K562 (cell line): ENCODE measurements around the gene LY6G6D. TPM values are rescaled to one million over a fixed set of nuclear protein-coding genes. Genes with fewer than 3 reads are reported as not detected.

Experiments used
- ATAC-seq: fragments of 200-7000 bp; cut with Tn5 transposase; 3 replicates; pipeline ENCODE4 v1.9.1; 2020; ENCODE audit warnings: moderate library complexity
- BruUV-seq: library from RNA; stranded (reverse); fragments of 400-500 nt; replicated peaks from 2 replicates; lab custom pipeline; 2021; lab: Mats Ljungman, UMichigan
- CTCF ChIA-PET: fragments of 300-600 bp; formaldehyde crosslinking; extraction: SDS; loops from one replicate; lab custom pipeline; 2021; ENCODE audit warnings: low intra/inter-chr PET ratio; lab: Yijun Ruan, JAX
- POLR2A ChIA-PET: fragments of 300-600, 350-650 bp; sonication (Branson Sonifier 250); formaldehyde crosslinking; extraction: SDS; loops from one replicate; lab custom pipeline; 2021; ENCODE audit warnings: antibody characterized with exemption, inconsistent platforms; lab: Yijun Ruan, JAX
- DNase-seq, 4 experiments: peaks; one replicate each; pipeline versions ENCODE4 v3.0.0 to v3.0.0-alpha.2; 2011 to 2018; ENCODE audit warnings: low spot score in 3 of 4, mixed read lengths in 3 of 4; ENCODE audit errors: extremely low read depth in 1 of 4
- FAIRE-seq: peaks from 2 replicates; lab custom pipeline; 2011; peaks lifted over from hg19 to GRCh38; lab: Jason Lieb, UNC
- H2AFZ ChIP-seq: 2 replicates; pipeline ENCODE4 v1.6.0; 2011; ENCODE audit warnings: low read depth, low read length, control low read depth, inconsistent platforms
- H3K27ac ChIP-seq: fragments of 200-600 bp; 3 replicates; pipeline ENCODE4 v1.8.0; 2011; ENCODE audit warnings: low read depth, mild to moderate bottlenecking, control low read depth, inconsistent platforms, low read length, moderate library complexity, mixed read lengths; ENCODE audit errors: extremely low read depth
- H3K27me3 ChIP-seq, 2 experiments: fragments of 300-600 bp in 1 of 2; 2 replicates in 1 of 2; 3 replicates in 1 of 2; pipeline versions ENCODE4 v1.6.0 to v1.8.0; 2011; ENCODE audit warnings: inconsistent platforms in 2 of 2, low read length in 2 of 2, mild to moderate bottlenecking in 1 of 2, mixed read lengths in 1 of 2, moderate library complexity in 1 of 2; ENCODE audit not compliant: control insufficient read depth in 2 of 2, insufficient read depth in 2 of 2
- H3K36me3 ChIP-seq: fragments of 300-600 bp; 3 replicates; pipeline ENCODE4 v1.8.0; 2011; ENCODE audit warnings: mild to moderate bottlenecking, low read length, inconsistent platforms; ENCODE audit not compliant: control insufficient read depth, insufficient read depth
- H3K4me1 ChIP-seq, 2 experiments: fragments of 200-600 bp in 1 of 2; replicated peaks in 1 of 2; 2 replicates in 1 of 2; 3 replicates in 1 of 2; pipeline versions ENCODE4 v1.5.1 to v1.8.0; 2011; ENCODE audit warnings: inconsistent platforms in 2 of 2, low read length in 2 of 2, mild to moderate bottlenecking in 1 of 2, mixed read lengths in 1 of 2, moderate library complexity in 1 of 2; ENCODE audit not compliant: control insufficient read depth in 2 of 2, insufficient read depth in 2 of 2
- H3K4me2 ChIP-seq: 2 replicates; pipeline ENCODE4 v1.6.1; 2011; ENCODE audit warnings: low read length, control low read depth, inconsistent platforms, mixed read lengths; ENCODE audit not compliant: insufficient read depth
- H3K4me3 ChIP-seq: fragments of 200-600 bp; sonication (generic), shearing (Covaris generic); 2 replicates; pipeline ENCODE4 v1.5.1; 2016; ENCODE audit warnings: control low read depth, inconsistent platforms
- H3K79me2 ChIP-seq: fragments of 200-600 bp; 3 replicates; pipeline ENCODE4 v1.8.0; 2011; ENCODE audit warnings: low read length, inconsistent platforms; ENCODE audit not compliant: control insufficient read depth, insufficient read depth
- H3K9ac ChIP-seq, 2 experiments: 2 replicates each; pipeline versions ENCODE4 v1.6.0 to v1.6.1; 2011; ENCODE audit warnings: low read depth in 2 of 2, low read length in 2 of 2, control low read depth in 1 of 2, inconsistent platforms in 1 of 2, mild to moderate bottlenecking in 1 of 2, mixed read lengths in 1 of 2; ENCODE audit not compliant: insufficient read depth in 1 of 2
- H3K9me1 ChIP-seq: one replicate; pipeline ENCODE4 v1.6.0; 2011; ENCODE audit warnings: inconsistent platforms, mild to moderate bottlenecking, low read length, moderate library complexity; ENCODE audit not compliant: control insufficient read depth, insufficient read depth
- H3K9me3 ChIP-seq: replicated peaks from 2 replicates; pipeline ENCODE4 v1.5.1; 2011; ENCODE audit warnings: low read depth, low read length, inconsistent platforms; ENCODE audit not compliant: control insufficient read depth, insufficient read depth
- H4K20me1 ChIP-seq: replicated peaks from 2 replicates; pipeline ENCODE4 v1.6.1; 2011; ENCODE audit warnings: low read length, inconsistent platforms, mixed read lengths; ENCODE audit not compliant: control insufficient read depth, insufficient read depth
- ARID3B ChIP-seq: fragments of 250-450 bp; sonication (Bioruptor Pico); IDR thresholded peaks from 2 replicates; pipeline ENCODE4 v1.4.0; 2020; ENCODE audit warnings: borderline replicate concordance
- BCOR ChIP-seq: fragments of 450-650 bp; IDR thresholded peaks from 2 replicates; pipeline ENCODE4 v1.6.1; 2016
- CHD4 ChIP-seq: fragments of 200-600 bp; sonication (generic); IDR thresholded peaks from 3 replicates; pipeline ENCODE4 v1.6.1; 2012; ENCODE audit warnings: low read depth, mild to moderate bottlenecking, mixed read lengths, low read length, inconsistent platforms; ENCODE audit not compliant: insufficient read depth, insufficient replicate concordance, poor library complexity, severe bottlenecking
- CREB1 ChIP-seq, 2 experiments: sonication (generic) in 1 of 2; formaldehyde crosslinking in 1 of 2; IDR thresholded peaks; 2 replicates each; pipeline versions ENCODE4 v1.6.1 to v1.8.0; 2012 to 2022; ENCODE audit warnings: inconsistent platforms in 1 of 2, mild to moderate bottlenecking in 1 of 2, missing genetic modification reagents in 1 of 2, moderate library complexity in 1 of 2
- ERF ChIP-seq: fragments of 450-650 bp; formaldehyde crosslinking; IDR thresholded peaks from 2 replicates; pipeline ENCODE4 v1.4.0; 2020; ENCODE audit warnings: mild to moderate bottlenecking, mixed read lengths
- GATAD2B ChIP-seq: fragments of 450-650 bp; IDR thresholded peaks from 2 replicates; pipeline ENCODE4 v1.6.1; 2017; ENCODE audit warnings: mild to moderate bottlenecking, borderline replicate concordance
- GTF3C2 ChIP-seq: IDR thresholded peaks from 3 replicates; pipeline ENCODE4 v1.6.1; 2011; ENCODE audit warnings: borderline replicate concordance, mild to moderate bottlenecking, moderate library complexity; ENCODE audit not compliant: insufficient read length; ENCODE audit errors: extremely low read depth
- MCM7 ChIP-seq, 2 experiments: fragments of 450-650 bp; IDR thresholded peaks; 2 replicates each; pipeline ENCODE4 v1.6.1; 2016 to 2018
- POLR2A ChIP-seq: fragments of 450-650 bp; conservative IDR thresholded peaks from 2 replicates; pipeline ENCODE4 v1.6.1; 2016
- PTTG1 ChIP-seq: fragments of 450-650 bp; IDR thresholded peaks from 2 replicates; pipeline ENCODE4 v1.6.1; 2016; ENCODE audit warnings: low read depth, mild to moderate bottlenecking, missing genetic modification characterization, missing compliant biosample characterization
- TAF7 ChIP-seq: fragments of 450-650 bp; IDR thresholded peaks from 2 replicates; pipeline ENCODE4 v1.6.1; 2016; ENCODE audit warnings: missing genetic modification characterization, missing compliant biosample characterization
- ZC3H8 ChIP-seq: fragments of 450-650 bp; IDR thresholded peaks from 2 replicates; pipeline ENCODE4 v1.6.1; 2017
- ZNF12 ChIP-seq: sonication (generic); formaldehyde crosslinking; IDR thresholded peaks from 2 replicates; pipeline ENCODE4 v1.4.0; 2020; ENCODE audit warnings: mild to moderate bottlenecking, missing genetic modification reagents
- ZNF140 ChIP-seq: fragments of 250-450 bp; sonication (Bioruptor Pico); IDR thresholded peaks from 2 replicates; pipeline ENCODE4 v1.8.0; 2021; ENCODE audit warnings: moderate library complexity, mild to moderate bottlenecking, inconsistent platforms
- ZNF398 ChIP-seq: fragments of 250-450 bp; sonication (Bioruptor Pico); IDR thresholded peaks from 2 replicates; pipeline ENCODE4 v1.8.0; 2021; ENCODE audit warnings: moderate library complexity, mild to moderate bottlenecking, inconsistent platforms
- WGBS: fragments of 100-300 bp; shearing (Covaris generic); methylation state at CpG from one replicate; pipeline ENCODE4 v1.1.6; 2016; ENCODE audit warnings: low coverage, mixed read lengths; ENCODE audit not compliant: insufficient coverage; ENCODE audit errors: missing lambda C conversion rate; 5-methylcytosine and 5-hydroxymethylcytosine counted together
- in situ Hi-C: fragments of 300-500 bp; cut with MboI; formaldehyde crosslinking; loops from 4 replicates; pipeline ENCODE4 v1.15.0; 2018; ENCODE audit warnings: inconsistent platforms, mixed read lengths
- intact Hi-C: fragments of 100-400 bp; cut with micrococcal nuclease; formaldehyde crosslinking; loops from 2 replicates; pipeline ENCODE4 v1.14.2; 2022
- polyA plus RNA-seq, 8 experiments: library from polyadenylated mRNA; depleted of rRNA in 4 of 8; stranded (reverse) in 5 of 8; unstranded in 3 of 8; fragments of >200 nt; fragmentation: Nextera tagmentation in 2 of 8; fragmentation: Illumina TruSeq in 1 of 8; extraction: Ambion mirVana in 2 of 8; extraction: Trizol in 1 of 8; gene quantifications; 2 replicates each; pipeline versions ENCODE4 v1.2.1 to v1.2.3, GENCODE V29; 2011 to 2014; ENCODE audit warnings: inconsistent platforms in 1 of 8, missing spikeins in 1 of 8
- total RNA-seq, 7 experiments: library from RNA; depleted of rRNA in 6 of 7; stranded (reverse); fragments of >200 nt in 6 of 7; fragmentation: Illumina TruSeq in 2 of 7; extraction: Trizol in 2 of 7; gene quantifications; 2 replicates each; pipeline versions ENCODE4 v1.2.1 to v1.2.3, GENCODE V29; 2011 to 2021; ENCODE audit warnings: low replicate concordance in 1 of 7

The LY6G6D gene
- total and polyA plus RNA-seq, 9 of the 15 experiments (the other 6 are each of a cell fraction or from before 2014, with no cell fraction given) = 0.30 to 0.38 TPM; not detected in 7

- peaks cover 47% of the 10 kb centered on the region for H3K36me3 ChIP-seq
- H3K79me2 ChIP-seq = peaks cover 19% of the 10 kb centered on the region; the same call in 2 of the 3 replicates
- H3K27me3 ChIP-seq = no peaks in the 10 kb centered on the region
- 38% methylated on average over 7 of the region's 7 CpGs for WGBS
- peak overlapping the region; percentile 37 for H3K4me2 ChIP-seq
- in situ Hi-C loops = no loop called here
- H4K20me1 ChIP-seq = no peaks in the 10 kb centered on the region
- peak overlapping the region; percentile 71 for H2AFZ ChIP-seq
- peaks cover 5% of the 10 kb centered on the region for H3K9me1 ChIP-seq
- ATAC-seq (no peak), DNase-seq (peak in 1 of 4 experiments; percentile 72), FAIRE-seq (no peak)
- peak overlapping the region; percentile 64 for H3K27ac ChIP-seq
- intact Hi-C loops = no loop called here
- H3K9me3 ChIP-seq = no peaks in the 10 kb centered on the region
- no TSS peak for BruUV-seq
- CTCF ChIA-PET = no interaction called here
- no peak overlapping the region for H3K4me3 ChIP-seq
- POLR2A ChIA-PET = interaction anchor here (0.5 to 15.0 kb wide), 22 partner anchors 8 to 377 kb away, joined by 3 to 236 read pairs (median 3); partner anchors contain the start of genes ABHD16A, BAG6, C6orf47 and CLIC1
- peaks cover 46 to 70% of the 10 kb centered on the region in 2 experiments for H3K4me1 ChIP-seq
- H3K9ac ChIP-seq = peak overlapping the region; percentile 38 to 82
- TF ChIP-seq ZNF12 (CRISPR knock-in tag) (no peak), ARID3B (CRISPR knock-in tag) (no peak), ZNF140 (CRISPR knock-in tag) (no peak), CHD4 (no peak), MCM7 (IDR thresholded peaks at IDR 0.05) (no peak), BCOR (no peak), ZC3H8 (no peak), ERF (CRISPR knock-in tag) (0 out of 2 replicates have a peak, but pooled peaks have one; percentile 55), CREB1 (IDR thresholded peaks at IDR 0.05) (peak; percentile 50; the same call in 1 of the 2 replicates), CREB1 (CRISPR knock-in tag; IDR thresholded peaks at IDR 0.05) (no peak), GATAD2B (no peak), ZNF398 (CRISPR knock-in tag) (no peak), POLR2A (no peak), GTF3C2 (no peak), PTTG1 (tag) (no peak), TAF7 (tag) (peak; percentile 30; the same call in 1 of the 2 replicates)
Measured at GRCh38 chr6:31727034-31727716, 12.0 kb downstream of the LY6G6D start.
